Skin epidermis (tissue), 12 donors: ENCODE results near the gene NR3C2.
"Not testable (repeated sequence)": the region's sequence is repeated elsewhere in the genome, so short reads cannot be mapped to it uniquely, and the experiment has no call there.

Source experiments
- H3K27ac ChIP-seq, 21 experiments: fragments of 200-600 bp; sonication (generic) in 11 of 21; one replicate each; pipeline ENCODE4 v1.5.0; 2020; ENCODE audit warnings: mild to moderate bottlenecking in 3 of 21, inconsistent platforms in 2 of 21, moderate library complexity in 2 of 21
- H3K4me3 ChIP-seq, 7 experiments: fragments of 200-600 bp; sonication (generic) in 2 of 7; one replicate each; pipeline ENCODE4 v1.5.0; 2020; ENCODE audit warnings: inconsistent platforms in 2 of 7, mild to moderate bottlenecking in 2 of 7, moderate library complexity in 1 of 7

NR3C2 gene

DNA sequence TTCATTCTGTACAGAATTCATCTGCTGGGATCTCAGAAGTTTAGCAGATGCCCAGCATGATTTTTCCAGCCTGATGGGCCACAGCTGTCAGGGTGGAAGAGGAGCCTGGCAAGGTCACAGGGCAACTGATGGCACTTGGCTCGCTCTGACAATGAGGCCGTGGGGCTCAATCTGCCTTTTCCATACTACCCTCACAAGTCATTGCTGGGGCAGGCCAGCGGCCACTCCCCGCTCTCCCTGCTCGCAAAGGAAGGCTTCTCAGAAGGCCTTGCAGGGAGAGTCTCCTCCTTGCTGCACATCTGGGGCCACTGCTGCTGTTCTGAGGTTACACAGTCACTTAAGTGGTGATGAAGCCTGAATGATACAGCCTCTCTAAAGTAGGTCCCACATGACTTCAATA lies 349.1 kb downstream of the NR3C2 start:
- Histone ChIP-seq H3K4me3 (no peak overlapping the region), H3K27ac (no peak overlapping the region)

DNA sequence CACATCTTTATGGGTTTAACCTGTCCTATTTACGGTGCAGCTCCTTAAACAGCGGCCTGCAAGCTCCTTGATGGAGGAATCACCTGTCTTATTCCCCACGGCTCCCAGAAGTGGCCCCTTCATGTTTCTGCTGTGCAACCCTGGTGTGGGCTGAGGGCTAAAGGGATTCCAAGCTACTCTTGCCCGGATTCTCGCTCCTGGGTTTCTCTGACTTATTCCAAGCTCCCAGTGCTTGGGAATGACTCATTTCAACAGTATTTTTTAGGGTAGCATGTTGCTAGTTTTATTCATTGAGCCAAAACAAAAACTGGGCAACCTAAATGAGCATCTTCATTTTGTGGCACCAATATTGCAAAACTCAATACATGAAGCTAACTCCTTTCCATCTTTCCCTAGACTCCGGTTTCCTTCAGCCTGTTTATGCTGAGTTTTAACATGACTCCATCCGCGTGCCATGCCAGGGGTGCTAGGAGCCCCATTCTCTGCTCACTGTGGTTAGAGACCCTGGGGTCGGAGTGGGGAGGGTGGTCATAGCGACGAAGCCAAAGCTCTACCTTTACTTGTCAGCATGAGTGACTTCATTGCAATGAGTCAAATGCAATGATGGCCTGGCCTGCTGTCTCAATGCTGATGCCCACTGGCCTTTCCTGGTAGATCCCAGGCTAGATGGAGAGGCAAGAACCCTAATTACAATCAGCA lies 349.7 kb downstream of the NR3C2 start:
- H3K27ac ChIP-seq = no peak overlapping the region
- H3K4me3 ChIP-seq = no peak overlapping the region

DNA sequence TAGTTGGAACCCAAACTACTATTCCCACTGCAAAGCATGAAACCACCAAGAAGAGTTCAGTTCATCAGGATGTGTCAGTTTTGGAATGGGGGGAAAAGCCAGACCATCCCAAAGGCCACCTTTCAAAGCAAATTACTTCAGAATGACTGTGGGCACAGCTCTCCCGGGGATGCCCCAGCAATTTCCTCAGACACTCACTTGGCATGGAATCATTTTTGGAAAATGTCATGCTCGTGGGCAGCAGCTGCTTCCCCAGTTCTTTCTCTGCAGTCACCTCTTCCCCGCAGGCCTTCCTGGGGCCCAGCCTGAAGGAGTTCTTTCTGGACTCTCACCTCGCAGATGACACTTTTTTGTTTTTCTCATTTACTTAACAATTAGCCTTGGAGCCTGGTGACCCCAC lies 350.3 kb downstream of the NR3C2 start:
- Histone ChIP-seq H3K4me3 (no peak overlapping the region), H3K27ac (no peak overlapping the region)

DNA sequence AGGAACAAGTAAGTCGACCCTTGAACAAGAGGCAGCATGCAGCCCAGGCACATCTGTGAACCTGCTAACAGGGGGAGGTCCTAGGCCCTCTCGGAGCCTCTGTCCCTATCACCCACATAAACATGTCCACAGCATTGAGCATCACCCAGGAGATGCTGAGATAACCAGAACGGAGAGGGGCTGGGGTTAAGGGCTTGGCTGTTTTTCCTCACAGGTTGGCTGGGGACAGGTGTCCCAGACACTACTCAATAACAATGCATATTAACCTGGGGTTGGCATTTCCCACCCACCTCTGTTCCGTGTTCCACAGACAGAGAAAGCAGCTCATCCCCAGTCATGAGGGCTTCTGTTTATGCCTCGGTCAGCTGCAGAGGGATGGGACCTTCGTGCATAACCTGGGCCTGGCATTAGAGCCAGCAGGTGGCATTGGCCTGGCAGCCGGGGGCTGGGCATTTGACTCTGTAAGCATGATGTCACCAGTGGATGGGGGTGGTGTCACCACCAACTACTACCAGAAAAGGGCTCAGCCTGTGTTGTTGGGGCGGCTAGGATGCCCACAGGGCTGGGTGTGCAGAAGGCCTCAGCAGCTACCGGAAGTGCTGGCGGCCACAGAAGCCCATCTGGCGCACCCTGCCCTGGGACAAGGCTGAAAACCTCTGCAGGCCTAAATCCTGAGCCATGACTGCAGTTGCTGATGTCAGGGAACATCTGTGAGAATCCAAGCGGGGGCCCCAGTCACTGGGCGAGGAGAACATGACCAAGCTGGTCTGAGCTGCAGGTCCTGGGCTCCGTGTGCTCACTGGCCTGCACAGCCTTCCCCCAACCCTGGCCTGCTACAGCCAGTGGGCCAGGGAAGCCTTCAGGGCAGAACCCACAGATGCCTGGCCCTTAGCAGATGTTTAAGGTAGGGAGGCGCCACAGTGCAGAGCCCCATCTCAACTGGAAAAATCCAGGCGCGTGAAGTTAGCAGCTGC lies 351.4 kb downstream of the NR3C2 start:
- Histone ChIP-seq H3K4me3 (no peak overlapping the region), H3K27ac (no peak overlapping the region)

DNA sequence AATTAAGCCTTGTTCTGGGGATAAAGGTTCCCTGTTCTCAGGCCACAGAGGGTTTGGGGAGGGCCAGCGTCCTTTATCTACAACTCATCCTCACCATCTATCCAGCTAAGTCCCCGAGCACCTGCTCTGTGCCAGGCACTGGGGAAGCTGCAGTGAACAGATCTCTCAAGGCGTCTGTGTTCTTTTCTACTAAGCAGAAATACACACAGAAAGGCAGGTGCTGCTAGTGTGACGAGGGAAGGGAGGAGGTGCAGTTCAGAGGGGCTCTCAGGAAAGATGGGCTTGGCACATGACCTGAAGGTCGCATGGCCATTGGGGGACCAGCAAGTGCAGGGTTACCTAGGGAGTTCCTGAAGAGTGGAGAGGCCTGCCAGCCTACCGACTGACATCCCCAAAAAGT lies 352.2 kb downstream of the NR3C2 start:
- no peak overlapping the region for H3K27ac ChIP-seq
- H3K4me3 ChIP-seq = no peak overlapping the region

DNA sequence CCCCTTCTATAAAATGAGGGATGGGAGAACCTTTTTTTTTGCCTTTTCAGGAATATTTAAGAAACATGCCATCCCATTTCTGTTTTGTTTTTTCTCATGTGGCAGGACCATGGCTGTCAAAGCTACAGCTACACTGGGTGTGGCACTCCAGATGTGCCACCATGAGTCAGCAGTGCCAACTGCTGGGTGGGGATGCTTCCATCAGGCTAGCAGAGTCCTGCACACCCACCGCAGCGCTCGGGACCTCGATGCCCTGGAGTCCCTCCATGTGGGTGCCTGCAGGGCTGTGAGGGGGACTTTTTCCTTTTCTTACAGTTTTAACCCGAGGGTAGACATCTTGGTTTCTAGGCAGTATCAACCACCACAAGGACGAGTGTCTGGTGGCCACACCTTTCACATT lies 352.6 kb downstream of the NR3C2 start:
- no peak overlapping the region for H3K27ac ChIP-seq
- no peak overlapping the region for H3K4me3 ChIP-seq

DNA sequence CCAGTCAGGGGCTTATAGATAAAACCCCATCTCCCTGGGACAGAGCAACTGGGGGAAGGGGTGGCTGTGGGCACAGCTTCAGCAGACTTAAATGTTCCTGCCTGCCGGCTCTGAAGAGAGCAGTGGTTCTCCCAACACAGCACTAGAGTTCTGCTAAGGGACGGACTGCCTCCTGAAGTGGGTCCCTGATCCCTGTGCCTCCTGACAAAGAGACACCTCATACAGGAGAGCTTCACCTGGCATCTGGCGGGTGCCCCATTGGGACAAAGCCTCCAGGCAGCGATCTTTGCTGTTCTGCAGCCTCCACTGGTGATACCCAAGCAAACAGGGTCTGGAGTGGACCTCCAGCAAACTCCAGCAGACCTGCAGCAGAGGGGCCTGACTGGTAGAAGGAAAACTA lies 359.1 kb downstream of the NR3C2 start:
- H3K4me3 ChIP-seq, H3K27ac ChIP-seq: not testable (repeated sequence)

DNA sequence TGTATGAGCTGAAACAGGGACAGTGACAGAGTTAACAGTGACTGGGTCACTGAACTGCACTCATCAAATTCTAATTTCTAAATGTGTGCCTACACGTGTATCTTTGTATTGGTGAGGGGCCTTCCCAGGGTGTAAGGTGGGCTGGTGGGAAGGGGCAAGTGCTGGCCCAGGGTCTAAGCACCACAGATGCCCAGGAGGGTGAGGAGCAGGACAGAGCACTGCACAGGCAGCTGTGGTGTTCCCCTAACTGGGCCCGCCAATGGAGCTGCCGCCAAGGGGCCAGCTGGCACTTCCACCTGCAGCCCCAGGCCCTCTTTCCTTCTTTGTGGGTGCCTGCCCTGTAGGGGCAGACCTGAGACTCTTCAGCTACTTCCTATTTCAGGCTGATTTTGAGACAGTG lies 360.5 kb downstream of the NR3C2 start:
- no peak overlapping the region for H3K4me3 ChIP-seq

DNA sequence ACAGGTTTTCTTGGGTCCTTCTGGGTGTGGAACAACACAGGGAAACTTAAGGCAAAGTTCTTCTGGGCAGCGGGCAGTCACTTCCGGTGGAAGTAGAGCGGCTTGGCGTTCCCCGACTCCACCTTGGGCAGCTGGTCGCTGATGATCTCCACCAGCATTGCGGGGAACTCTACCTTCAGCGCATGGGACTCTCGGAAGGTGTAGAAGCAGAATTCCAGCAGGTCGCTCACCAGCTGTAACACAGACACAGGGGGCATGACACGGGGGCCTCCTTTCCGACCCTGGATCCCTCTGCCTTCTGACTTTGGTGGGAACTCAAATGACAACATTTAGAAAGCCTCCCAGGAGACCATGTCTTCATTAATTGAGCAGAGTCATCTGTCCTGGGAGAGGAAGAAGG lies 360.9 kb downstream of the NR3C2 start:
- Histone ChIP-seq H3K27ac (no peak overlapping the region), H3K4me3 (no peak overlapping the region)

More for the DNA sequence above, 360.5 kb downstream of the NR3C2 start:
- H3K27ac ChIP-seq = no peak overlapping the region

DNA sequence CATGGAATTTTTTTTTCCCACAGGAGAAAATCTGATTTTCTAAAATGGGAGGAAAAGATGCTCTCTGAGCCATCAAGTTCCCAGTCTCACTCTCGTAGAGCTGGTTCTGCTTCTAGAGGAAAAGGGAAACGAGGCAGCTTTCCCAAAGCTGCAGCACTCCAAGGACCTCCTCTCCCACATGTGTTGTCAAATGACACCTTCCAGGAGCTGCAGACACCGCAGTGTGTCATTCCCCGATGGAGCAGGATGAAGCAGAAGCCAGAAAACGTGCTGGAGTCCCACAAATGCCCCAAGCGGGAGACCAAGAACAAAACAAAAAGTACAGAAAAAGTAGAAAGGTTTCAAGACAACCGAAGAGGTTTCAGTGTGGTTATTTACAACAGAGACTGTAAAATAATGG lies 362.3 kb downstream of the NR3C2 start:
- Histone ChIP-seq H3K27ac (no peak overlapping the region), H3K4me3 (no peak overlapping the region)

DNA sequence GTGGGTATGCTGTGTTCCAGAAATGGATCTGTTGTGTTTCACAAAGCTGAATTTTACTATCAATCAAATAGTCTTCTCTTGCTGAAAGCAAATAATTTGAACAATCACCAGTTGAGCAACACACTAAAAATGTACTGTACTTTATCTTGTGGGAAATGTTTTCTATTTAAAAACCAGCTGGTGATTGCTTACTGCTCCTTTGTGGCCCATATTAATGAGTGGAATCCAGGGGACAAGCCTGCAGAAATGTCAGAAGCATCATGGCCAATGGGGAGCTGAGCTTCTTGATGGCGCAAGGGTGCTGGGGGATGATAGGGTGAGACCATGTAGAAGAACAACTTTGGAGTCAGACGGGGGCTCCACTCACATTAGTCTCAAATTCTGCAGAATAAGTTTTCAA lies 364.2 kb downstream of the NR3C2 start:
- Histone ChIP-seq H3K27ac (no peak overlapping the region), H3K4me3 (no peak overlapping the region)

DNA sequence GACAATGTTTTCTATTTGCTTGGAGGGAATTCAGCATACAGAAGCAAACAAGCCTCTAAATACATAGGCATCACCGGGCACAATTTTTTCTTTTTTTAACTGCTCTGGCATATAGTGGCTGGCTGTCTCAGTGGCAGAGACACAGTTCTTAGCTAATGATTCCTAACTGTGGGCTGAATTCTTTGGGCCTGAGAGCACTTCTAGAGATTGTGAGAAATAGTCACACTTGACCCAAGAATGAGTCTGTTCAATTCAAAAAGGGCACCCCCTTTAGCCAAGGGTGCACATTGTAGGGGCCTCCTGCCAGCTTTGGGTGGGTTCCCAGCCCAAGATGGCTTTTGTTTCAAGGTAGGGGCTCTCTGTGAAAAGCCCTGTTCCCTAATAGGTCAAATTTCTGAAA lies 364.6 kb downstream of the NR3C2 start:
- no peak overlapping the region for H3K4me3 ChIP-seq
- no peak overlapping the region for H3K27ac ChIP-seq

DNA sequence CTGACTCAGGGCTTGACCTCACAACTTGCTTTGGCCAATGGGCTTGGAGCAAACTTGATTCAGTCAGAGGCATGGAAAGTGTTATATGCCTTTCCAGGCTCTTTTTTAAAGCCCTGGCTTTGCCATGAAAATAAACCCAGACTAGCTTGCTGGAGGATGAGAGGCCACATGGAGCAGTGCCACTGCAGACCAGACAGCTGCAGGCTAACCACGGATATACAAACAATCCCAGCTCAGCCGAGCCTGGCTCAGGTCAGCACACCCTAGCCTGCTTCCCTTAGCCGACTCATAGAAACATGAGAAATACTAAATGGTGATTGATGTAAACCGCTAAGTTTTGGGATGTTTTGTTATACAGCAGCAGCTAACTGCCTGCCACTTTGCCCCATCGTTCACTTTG lies 365.2 kb downstream of the NR3C2 start:
- H3K4me3 ChIP-seq = no peak overlapping the region
- no peak overlapping the region for H3K27ac ChIP-seq

DNA sequence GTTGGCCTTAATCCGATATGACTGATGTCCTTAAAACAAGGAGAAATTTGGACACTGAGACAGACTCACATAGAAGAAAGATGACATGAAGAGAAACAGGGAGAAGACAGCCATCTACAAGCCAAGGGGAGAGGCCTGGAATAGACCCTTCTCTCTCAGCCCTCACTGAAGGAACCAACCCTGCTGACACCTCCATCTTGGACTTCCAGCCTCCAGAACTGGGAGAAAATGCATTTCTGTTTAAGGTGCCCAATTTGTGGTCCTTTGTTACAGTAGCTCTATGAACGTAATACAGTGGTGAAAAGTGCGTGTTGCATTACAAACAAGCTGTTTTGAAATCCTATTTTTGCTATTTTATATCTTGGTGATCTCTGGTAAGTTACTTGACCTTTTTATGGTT lies 366.8 kb downstream of the NR3C2 start:
- no peak overlapping the region for H3K27ac ChIP-seq

DNA sequence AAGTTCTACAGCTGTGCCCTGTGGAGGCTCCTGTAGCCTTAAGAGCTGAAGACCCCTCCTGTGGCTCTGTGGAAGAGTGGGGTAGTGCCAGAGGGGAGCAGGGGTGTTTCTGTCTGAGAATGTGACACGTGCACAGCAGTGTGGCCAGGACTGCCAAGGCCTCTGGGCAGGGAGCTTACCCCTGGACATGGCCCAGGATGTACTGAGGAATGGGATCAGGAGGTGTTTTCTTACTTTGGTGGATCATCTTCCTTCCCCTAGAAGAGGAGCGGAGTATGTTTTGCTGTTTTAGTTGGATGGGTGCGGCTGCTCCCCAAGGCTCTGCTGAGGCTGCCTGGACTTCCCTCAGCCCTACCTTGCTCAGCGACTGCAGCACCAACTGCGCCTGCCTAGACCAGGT lies 367.8 kb downstream of the NR3C2 start:
- Histone ChIP-seq H3K4me3 (no peak overlapping the region), H3K27ac (no peak overlapping the region)

More for the DNA sequence above, 366.8 kb downstream of the NR3C2 start:
- H3K4me3 ChIP-seq = no peak overlapping the region

DNA sequence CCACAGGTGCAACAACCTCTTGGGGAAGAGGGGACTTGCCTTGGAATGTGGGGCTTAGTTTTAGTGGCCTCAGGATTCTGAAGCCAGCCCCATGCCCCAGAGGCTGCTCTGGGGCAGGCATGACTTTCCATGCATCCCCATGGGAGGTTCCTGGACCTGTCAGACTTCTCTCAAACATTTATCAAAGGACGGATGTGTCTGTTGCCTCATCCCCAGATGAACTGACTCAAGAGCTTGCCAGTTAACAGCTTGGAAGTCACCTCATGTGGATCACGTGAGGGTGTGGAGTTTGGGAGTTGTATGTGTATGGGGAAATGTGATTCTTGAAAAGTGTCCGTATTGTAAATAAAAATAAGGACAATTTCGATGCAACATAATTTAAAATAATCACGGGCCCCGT lies 368.9 kb downstream of the NR3C2 start:
- H3K27ac ChIP-seq = no peak overlapping the region
- no peak overlapping the region for H3K4me3 ChIP-seq

DNA sequence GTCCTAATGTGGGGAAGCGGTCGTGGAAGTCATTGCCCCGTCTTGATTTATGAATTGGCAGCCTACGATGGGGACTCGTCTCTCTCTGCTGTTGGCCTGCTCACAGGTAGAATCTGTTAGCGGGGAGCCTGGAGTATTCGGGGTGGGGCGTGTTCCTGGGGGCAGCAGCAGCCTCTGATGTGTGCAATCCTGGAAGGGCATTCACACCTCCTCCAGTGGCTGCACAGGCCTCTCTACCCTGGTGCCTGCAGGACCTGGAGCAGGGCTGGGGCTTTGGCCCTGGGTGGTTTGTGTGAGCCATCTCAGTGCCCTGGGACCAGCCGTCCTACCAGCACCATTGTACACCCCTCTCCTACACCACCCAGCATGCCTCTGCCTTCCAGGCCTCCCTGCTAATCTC lies 369.4 kb downstream of the NR3C2 start:
- no peak overlapping the region for H3K27ac ChIP-seq
- H3K4me3 ChIP-seq = no peak overlapping the region

DNA sequence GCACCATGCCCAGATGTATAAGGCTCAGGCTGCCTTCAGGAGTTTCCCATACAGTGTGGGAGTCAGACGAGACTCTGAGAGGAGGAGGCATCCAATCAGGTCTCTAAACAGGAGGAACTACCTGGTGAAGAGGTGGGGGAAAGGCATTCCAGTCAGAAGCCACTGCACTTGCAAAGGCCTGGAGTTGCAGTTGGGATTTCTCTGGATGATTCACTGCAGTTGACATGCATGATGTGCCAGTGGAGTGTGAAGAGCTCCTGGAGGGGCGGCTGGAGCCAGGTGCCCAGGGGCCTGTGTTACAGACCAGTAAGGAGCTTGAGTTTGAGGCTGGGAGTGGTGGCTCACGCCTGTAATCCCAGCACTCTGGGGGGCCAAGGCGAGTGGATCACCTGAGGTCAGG lies 371.2 kb downstream of the NR3C2 start:
- no peak overlapping the region for H3K4me3 ChIP-seq
- H3K27ac ChIP-seq = no peak overlapping the region

DNA sequence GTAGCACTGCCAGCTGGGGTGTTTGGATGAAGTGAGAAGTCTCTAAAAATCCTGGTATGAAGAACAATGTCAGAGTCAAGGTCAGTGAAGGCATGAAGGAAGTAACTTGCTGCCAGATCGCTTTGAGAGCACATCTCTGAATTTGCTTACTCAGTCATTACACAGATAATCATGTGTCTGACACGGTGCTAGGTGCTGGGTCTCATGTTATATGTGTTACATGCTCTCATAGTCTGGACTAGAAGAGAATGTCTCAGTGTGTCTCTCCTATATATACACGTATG lies 372.4 kb downstream of the NR3C2 start:
- Histone ChIP-seq H3K4me3 (no peak overlapping the region), H3K27ac (no peak overlapping the region)

DNA sequence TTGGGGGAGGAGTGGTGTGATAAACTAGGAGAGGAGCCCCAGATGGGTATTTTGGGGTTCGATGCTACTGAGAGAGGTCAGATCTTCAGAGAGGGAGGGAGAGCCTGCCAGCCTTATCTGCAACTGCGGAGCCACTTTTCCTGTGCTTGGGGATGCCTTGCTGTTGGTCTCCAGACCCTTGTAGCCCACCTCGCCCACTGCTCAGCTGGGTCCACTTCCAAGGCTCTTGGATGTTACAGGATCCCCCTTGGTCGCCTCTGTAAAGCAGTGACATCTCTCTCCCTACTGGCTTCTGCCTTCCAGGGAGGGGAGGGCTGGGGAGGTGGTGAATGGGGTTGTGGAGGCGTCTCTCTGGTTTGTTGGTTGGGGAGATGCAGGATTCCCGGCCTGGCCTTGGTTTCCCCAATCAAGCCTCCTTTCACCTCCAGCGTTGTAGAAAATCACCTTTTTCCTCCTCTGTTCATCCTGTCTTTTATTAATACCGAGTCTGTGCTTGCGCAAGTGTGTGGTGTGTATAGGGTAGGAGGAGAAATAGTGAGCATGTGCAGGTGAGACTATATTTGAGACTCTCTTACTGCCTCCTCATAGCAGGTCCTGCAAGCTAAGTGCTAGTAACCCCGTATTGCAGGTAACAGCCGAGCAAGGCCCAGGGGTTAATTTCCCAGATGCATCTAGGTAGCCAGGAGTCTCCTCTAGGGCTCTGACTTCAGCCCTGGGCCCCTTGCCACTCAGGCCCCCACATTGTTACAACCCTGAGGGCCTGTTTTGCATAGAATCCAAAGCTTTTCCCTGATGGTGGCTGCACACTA lies 372.9 kb downstream of the NR3C2 start:
- H3K27ac ChIP-seq = no peak overlapping the region
- no peak overlapping the region for H3K4me3 ChIP-seq
